Esophagus squamous epithelium (tissue), 5 donors: ENCODE data around the gene RPH3AL. TPM values are rescaled to one million over a fixed set of nuclear protein-coding genes. Genes with fewer than 3 reads are reported as not detected.
A peak's percentile ranks its signal among the peaks of the same experiment; 100 is the strongest.

Experiments used
- DNase-seq: peaks from one replicate; lab custom pipeline; 2025; lab: John Stamatoyannopoulos, UW
- H3K27ac ChIP-seq, 4 donors: fragments of 200-600 bp; sonication (generic); one replicate each; pipeline ENCODE4 v1.5.1; 2016 to 2019; ENCODE audit warnings: mild to moderate bottlenecking in 1 of 4
- H3K27me3 ChIP-seq, 4 donors: fragments of 200-600 bp; sonication (generic); 1 replicate in 3 of 4; 2 replicates in 1 of 4; pipeline versions ENCODE4 v1.5.1 to v1.6.0; 2017 to 2021; ENCODE audit warnings: antibody characterized with exemption in 1 of 4
- H3K36me3 ChIP-seq, 3 donors: fragments of 200-600 bp; sonication (generic); one replicate each; pipeline ENCODE4 v1.5.1; 2016 to 2019
- H3K4me1 ChIP-seq, 3 donors: fragments of 200-600 bp; sonication (generic); one replicate each; pipeline ENCODE4 v1.5.1; 2017 to 2019
- H3K4me3 ChIP-seq, 4 donors: fragments of 200-600 bp; sonication (generic); 1 replicate in 3 of 4; 2 replicates in 1 of 4; pipeline ENCODE4 v1.5.1; 2016 to 2019; ENCODE audit warnings: mild to moderate bottlenecking in 2 of 4, moderate library complexity in 1 of 4
- H3K9me3 ChIP-seq, 3 donors: fragments of 200-600 bp; sonication (generic); one replicate each; pipeline ENCODE4 v1.5.1; 2016 to 2019
- CTCF ChIP-seq, 6 experiments: fragments of 450-650 bp in 4 of 6; fragments of 200-600 bp in 2 of 6; sonication (generic) in 2 of 6; IDR thresholded peaks; one replicate each; pipeline ENCODE4 v1.5.1; 2016 to 2019; ENCODE audit warnings: antibody characterized with exemption in 6 of 6, mild to moderate bottlenecking in 4 of 6, moderate library complexity in 4 of 6
- POLR2A ChIP-seq, 4 donors: fragments of 450-650 bp; IDR thresholded peaks; one replicate each; pipeline ENCODE4 v1.6.1; 2017; ENCODE audit warnings: antibody characterized with exemption in 4 of 4, mild to moderate bottlenecking in 4 of 4, moderate library complexity in 3 of 4
- WGBS, 2 donors: methylation state at CpG; one replicate each; pipeline ENCODE4 v1.1.5; 2018; 5-methylcytosine and 5-hydroxymethylcytosine counted together
- intact Hi-C: fragments of 100-400 bp; cut with DNase I; formaldehyde crosslinking; loops from one replicate; pipeline ENCODE4 v1.15.0; 2022
- total RNA-seq, 4 donors: library from RNA; depleted of rRNA; stranded (reverse); fragments of >200 nt; gene quantifications; one replicate each; pipeline ENCODE4 v1.1.0, GENCODE V29; 2016
- donor health status: DM: yes; HTN: yes; CAD: no.

Gene RPH3AL
- total RNA-seq, 4 donors from 2014 or later = 5.2 to 18.3 (median 7.5) TPM

GRCh38 chr17:351875-352420 lies 659 bp downstream of the RPH3AL start:
- Histone ChIP-seq H3K4me1 (peaks cover 0 to 85% (median 59%) of the 10 kb centered on the region in 3 donors), H3K4me3 (peak overlapping the region in 3 of 4 donors; percentile 6 to 39 (median 33)), H3K27ac (peak overlapping the region; percentile 54 to 96 (median 86)), H3K27me3 (no peaks in the 10 kb centered on the region), H3K36me3 (no peaks in the 10 kb centered on the region), H3K9me3 (no peaks in the 10 kb centered on the region)
- no peak for DNase-seq
- intact Hi-C loops = no loop called here
- 71% methylated on average over 16 to 19 of the region's 19 CpGs for WGBS, 2 donors
- TF ChIP-seq POLR2A (IDR thresholded peaks at IDR 0.05) (no peak), CTCF (IDR thresholded peaks at IDR 0.05) (no peak)

- H3K4me1 ChIP-seq = peaks cover 0 to 82% (median 59%) of the 10 kb centered on the region in 3 donors
- no peak overlapping the region for H3K4me3 ChIP-seq
- H3K27ac ChIP-seq = peak overlapping the region; percentile 68 to 96 (median 88)
- WGBS, 2 donors = 33 to 64% methylated on average over 6 of the region's 6 CpGs
- DNase-seq = no peak
- no peaks in the 10 kb centered on the region for H3K27me3 ChIP-seq
- intact Hi-C loops = no loop called here
- TF ChIP-seq CTCF (IDR thresholded peaks at IDR 0.05) = peak in 1 of 6 experiments; percentile 20
- TF ChIP-seq POLR2A (IDR thresholded peaks at IDR 0.05) = no peak
- no peaks in the 10 kb centered on the region for H3K9me3 ChIP-seq
- no peaks in the 10 kb centered on the region for H3K36me3 ChIP-seq
Measured at GRCh38 chr17:351449-351738, 1.2 kb downstream of the RPH3AL start.

DNA sequence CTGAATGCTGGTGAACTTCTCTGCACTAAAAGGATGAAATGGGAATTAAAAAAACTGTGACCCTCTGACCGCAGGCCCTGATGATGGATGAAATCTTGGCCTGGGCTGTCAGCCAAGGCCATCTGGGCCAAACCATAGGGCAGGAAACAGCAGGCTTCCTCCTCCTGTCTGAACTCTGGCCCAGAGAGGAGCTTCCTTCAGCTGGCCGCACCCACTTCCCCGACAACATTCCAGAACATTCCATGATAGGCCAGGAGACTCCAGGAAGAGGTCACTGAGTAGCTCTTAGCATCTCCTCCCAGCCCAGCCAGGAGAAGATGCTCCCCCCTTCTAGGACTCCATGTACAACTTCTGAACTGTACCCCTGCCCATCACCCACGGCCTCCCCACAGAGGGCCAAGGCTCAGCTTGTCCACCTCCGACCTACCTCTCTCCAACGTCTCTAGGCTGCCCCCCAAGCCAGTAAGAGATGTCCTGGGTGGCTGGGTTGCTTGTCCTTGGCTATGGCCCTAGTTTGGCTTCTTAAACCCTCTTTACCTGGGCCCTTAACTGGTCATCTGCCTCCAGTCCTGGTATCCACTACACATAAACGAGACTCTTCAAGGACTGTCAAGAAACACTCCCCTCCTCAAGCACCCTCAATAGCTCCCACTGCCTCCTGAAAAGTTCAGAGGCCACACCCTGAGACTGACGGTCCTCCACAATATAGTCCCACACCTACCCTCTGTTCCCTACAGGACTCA lies 1.7 kb downstream of the RPH3AL start:
- no peak for DNase-seq
- WGBS, 2 donors = 24 to 29% methylated on average over 7 to 8 of the region's 8 CpGs

DNA sequence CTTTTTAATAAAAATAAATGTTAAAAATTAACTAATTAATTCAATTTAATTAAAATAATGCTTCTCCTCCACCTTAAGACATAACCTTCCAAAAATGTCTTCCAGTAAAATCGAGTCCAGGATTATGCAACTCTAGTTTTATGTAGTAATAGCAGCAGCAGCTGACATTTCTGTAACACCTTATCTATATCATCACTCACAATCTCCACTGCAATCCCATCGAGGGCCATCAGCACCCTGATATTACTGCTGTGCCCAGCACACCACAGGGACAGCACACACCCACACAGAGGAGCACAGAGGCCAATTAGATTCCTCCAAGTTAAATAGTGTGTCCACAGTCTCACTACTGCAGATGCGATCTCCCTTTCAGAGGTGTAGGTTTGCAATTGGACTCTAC lies 2.9 kb downstream of the RPH3AL start:
- peak overlapping the region; percentile 53 to 96 (median 88) for H3K27ac ChIP-seq
- H3K27me3 ChIP-seq = no peaks in the 10 kb centered on the region
- WGBS, 2 donors = 40 to 44% methylated on average over 3 of the region's 3 CpGs
- peaks cover 0 to 75% (median 59%) of the 10 kb centered on the region in 3 donors for H3K4me1 ChIP-seq
- TF ChIP-seq POLR2A (IDR thresholded peaks at IDR 0.05) (no peak), CTCF (IDR thresholded peaks at IDR 0.05) (no peak)
- H3K9me3 ChIP-seq = no peaks in the 10 kb centered on the region
- H3K36me3 ChIP-seq = no peaks in the 10 kb centered on the region
- no peak overlapping the region for H3K4me3 ChIP-seq
- DNase-seq = no peak
- intact Hi-C loops = no loop called here

More for the DNA sequence above, 1.7 kb downstream of the RPH3AL start:
- Histone ChIP-seq H3K27me3 (no peaks in the 10 kb centered on the region), H3K36me3 (no peaks in the 10 kb centered on the region), H3K4me3 (peak overlapping the region in 1 of 4 donors; percentile 14), H3K27ac (peak overlapping the region; percentile 68 to 96 (median 88)), H3K4me1 (peaks cover 0 to 82% (median 59%) of the 10 kb centered on the region in 3 donors), H3K9me3 (no peaks in the 10 kb centered on the region)
- intact Hi-C loops = no loop called here
- TF ChIP-seq CTCF (IDR thresholded peaks at IDR 0.05) = no peak
- no peak for TF ChIP-seq POLR2A (IDR thresholded peaks at IDR 0.05)

- Histone ChIP-seq H3K27ac (peak overlapping the region; percentile 53 to 96 (median 88)), H3K9me3 (no peaks in the 10 kb centered on the region), H3K4me1 (peaks cover 0 to 70% (median 59%) of the 10 kb centered on the region in 3 donors), H3K36me3 (no peaks in the 10 kb centered on the region), H3K4me3 (no peak overlapping the region), H3K27me3 (no peaks in the 10 kb centered on the region)
- no peak for TF ChIP-seq POLR2A (IDR thresholded peaks at IDR 0.05)
- no peak for TF ChIP-seq CTCF (IDR thresholded peaks at IDR 0.05)
- DNase-seq = no peak
- intact Hi-C loops = no loop called here
- WGBS, 2 donors = 40 to 46% methylated on average over 12 of the region's 12 CpGs
Measured at GRCh38 chr17:348692-349425, 3.7 kb downstream of the RPH3AL start.
